Neural crest cell (in vitro differentiated cells): ENCODE results near the gene INO80B. TPM values are rescaled to one million over a fixed set of nuclear protein-coding genes. Genes with fewer than 3 reads are reported as not detected.

Experiments
- DNase-seq: peaks from one replicate; pipeline ENCODE4 v3.0.0; 2021; ENCODE audit warnings: low read depth, mixed read lengths, low spot score
- H3K27ac Mint-ChIP-seq: one replicate; pipeline ENCODE4 v1.8.0; 2021; ENCODE audit warnings: mild to moderate bottlenecking, mixed read lengths; ENCODE audit not compliant: unreplicated experiment
- H3K27me3 Mint-ChIP-seq: 2 replicates; pipeline ENCODE4 v1.8.0; 2021; ENCODE audit warnings: low read depth, mild to moderate bottlenecking, mixed read lengths
- H3K36me3 Mint-ChIP-seq: 2 replicates; pipeline ENCODE4 v1.8.0; 2021; ENCODE audit warnings: low read depth, mild to moderate bottlenecking, mixed read lengths
- H3K4me1 Mint-ChIP-seq: 2 replicates; pipeline ENCODE4 v1.8.0; 2021; ENCODE audit warnings: mixed read lengths
- H3K4me3 Mint-ChIP-seq: one replicate; pipeline ENCODE4 v1.8.0; 2021; ENCODE audit warnings: mild to moderate bottlenecking, mixed read lengths
- H3K9me3 Mint-ChIP-seq: 2 replicates; pipeline ENCODE4 v1.8.0; 2021; ENCODE audit warnings: mixed read lengths
- CTCF ChIP-seq: fragments of 200-600 bp; sonication (generic); conservative IDR thresholded peaks from 2 replicates; pipeline ENCODE4 v1.5.0; 2021; ENCODE audit warnings: antibody characterized with exemption, mild to moderate bottlenecking
- total RNA-seq: library from RNA; stranded (reverse); gene quantifications from 2 replicates; pipeline ENCODE4 v1.2.1, GENCODE V29; 2021

Gene INO80B
- total RNA-seq, 1 donor from 2014 or later = 33.1 TPM

- Mint-ChIP-seq H3K4me3 (no peak overlapping the region), H3K27ac (no peak overlapping the region), H3K4me1 (no peaks in the 10 kb centered on the region), H3K27me3 (peaks cover 26% of the 10 kb centered on the region), H3K9me3 (no peaks in the 10 kb centered on the region), H3K36me3 (no peaks in the 10 kb centered on the region)
- no peak for DNase-seq
- TF ChIP-seq CTCF = no peak
These were observed 6.1 kb upstream of the INO80B start for GRCh38 chr2:74448771-74449170.

GRCh38 chr2:74450570-74451190 lies 4.2 kb upstream of the INO80B start:
- Mint-ChIP-seq H3K4me1 (peaks cover 15% of the 10 kb centered on the region), H3K9me3 (no peaks in the 10 kb centered on the region), H3K36me3 (no peaks in the 10 kb centered on the region), H3K27ac (no peak overlapping the region), H3K4me3 (peak overlapping the region; percentile 24), H3K27me3 (peaks cover 12% of the 10 kb centered on the region)
- no peak for TF ChIP-seq CTCF
- no peak for DNase-seq

- H3K4me3 Mint-ChIP-seq = peak overlapping the region; percentile 94
- no peak for DNase-seq
- peaks cover 46% of the 10 kb centered on the region for H3K4me1 Mint-ChIP-seq
- no peak for TF ChIP-seq CTCF
- H3K9me3 Mint-ChIP-seq = no peaks in the 10 kb centered on the region
- H3K27ac Mint-ChIP-seq = no peak overlapping the region
- H3K27me3 Mint-ChIP-seq = peaks cover 9% of the 10 kb centered on the region
- peaks cover 3% of the 10 kb centered on the region for H3K36me3 Mint-ChIP-seq
These were observed 2.3 kb downstream of the INO80B start for GRCh38 chr2:74457129-74457548.

GRCh38 chr2:74457549-74458131 lies 2.8 kb downstream of the INO80B start:
- peaks cover 5% of the 10 kb centered on the region for H3K36me3 Mint-ChIP-seq
- H3K27ac Mint-ChIP-seq = peak overlapping the region; percentile 73
- DNase-seq = peak; percentile 47
- TF ChIP-seq CTCF = no peak
- peaks cover 9% of the 10 kb centered on the region for H3K27me3 Mint-ChIP-seq
- H3K4me1 Mint-ChIP-seq = peaks cover 46% of the 10 kb centered on the region
- no peaks in the 10 kb centered on the region for H3K9me3 Mint-ChIP-seq
- peak overlapping the region; percentile 94 for H3K4me3 Mint-ChIP-seq

GRCh38 chr2:74458132-74458937 lies 3.4 kb downstream of the INO80B start, which contains the start of gene WBP1:
TSS of gene WBP1 (plus strand) at chr2:74458438. CDS start at chr2:74458603, 165 bp downstream.
- H3K9me3 Mint-ChIP-seq = no peaks in the 10 kb centered on the region
- peaks cover 53% of the 10 kb centered on the region for H3K4me1 Mint-ChIP-seq
- peaks cover 9% of the 10 kb centered on the region for H3K27me3 Mint-ChIP-seq
- DNase-seq = peak; percentile 99
- H3K27ac Mint-ChIP-seq = peak within 1 kb of the TSS; percentile 81
- peaks cover 12% of the 10 kb centered on the region for H3K36me3 Mint-ChIP-seq
- H3K4me3 Mint-ChIP-seq = peak within 1 kb of the TSS; percentile 94
- no peak for TF ChIP-seq CTCF
